GM18858 (cell line): ENCODE results near the gene SRP68.

Source experiments
- ATAC-seq: cut with Tn5 transposase; IDR thresholded peaks from one replicate; pipeline ENCODE4 v1.9.1; 2021; ENCODE audit not compliant: unreplicated experiment

Gene SRP68

DNA sequence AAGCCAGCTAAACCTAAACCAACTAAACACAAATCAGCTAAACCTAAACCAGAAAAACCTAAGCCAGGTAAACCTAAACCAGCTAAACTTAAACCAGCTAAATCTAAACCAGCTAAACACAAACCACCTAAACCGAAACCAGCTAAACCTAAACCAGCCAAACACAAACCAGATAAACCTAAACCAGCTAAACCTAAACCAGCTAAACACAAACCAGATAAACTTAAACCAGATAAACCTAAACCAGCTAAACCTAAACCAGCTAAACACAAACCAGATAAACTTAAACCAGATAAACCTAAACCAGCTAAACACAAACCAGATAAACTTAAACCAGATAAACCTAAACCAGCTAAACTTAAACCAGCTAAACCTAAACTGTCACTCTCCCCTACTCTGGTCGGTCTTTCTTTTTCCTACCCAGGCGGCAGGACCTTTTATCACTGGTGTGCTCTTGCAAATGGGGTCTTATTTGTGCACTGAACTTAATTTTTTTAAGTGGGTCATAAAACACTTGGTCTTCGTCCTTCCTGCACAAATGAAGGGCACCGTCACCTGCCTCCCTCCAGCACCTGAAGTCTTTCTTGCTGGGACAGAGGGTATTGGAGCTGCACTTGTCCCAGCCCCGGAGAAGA lies 52.4 kb downstream of the SRP68 start:
- no peak for ATAC-seq

DNA sequence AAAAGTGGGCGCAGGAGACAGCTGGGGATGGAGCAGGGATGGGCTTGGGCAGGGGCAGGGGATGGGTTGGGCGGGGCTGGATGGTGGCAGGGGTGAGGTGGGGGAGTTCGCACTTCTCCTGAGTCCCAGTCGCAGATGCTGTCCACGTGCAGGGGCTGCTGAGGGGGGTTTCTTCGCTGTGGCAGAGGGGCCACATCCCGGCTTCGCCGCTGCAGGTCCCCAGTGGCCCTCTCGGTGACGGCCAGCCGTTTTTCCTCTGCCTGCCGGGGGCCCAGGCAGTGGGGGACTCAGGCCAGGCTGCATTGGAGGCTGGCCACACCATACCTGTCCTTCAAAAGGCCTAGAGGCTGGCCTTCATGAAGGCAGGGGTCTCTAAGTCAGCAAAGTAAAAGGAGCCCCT lies 53.5 kb downstream of the SRP68 start:
- no peak for ATAC-seq

DNA sequence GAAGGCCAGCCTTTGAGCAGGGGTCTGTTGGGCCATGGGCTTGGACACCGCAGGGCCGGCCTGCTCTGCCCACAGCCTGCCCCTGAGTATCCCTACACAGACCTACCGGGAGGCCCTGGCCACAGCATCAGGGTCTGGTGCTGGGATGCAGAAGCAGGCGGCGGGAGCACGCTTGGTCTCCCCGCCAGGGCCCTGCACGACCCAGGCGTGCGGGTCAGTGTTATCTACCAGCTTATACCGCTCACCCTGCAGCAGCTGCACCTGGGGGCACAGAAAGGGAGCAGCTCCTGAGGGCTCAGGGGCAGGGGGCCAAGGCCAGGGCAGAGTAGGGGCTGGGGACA lies 54.0 kb downstream of the SRP68 start:
- no peak for ATAC-seq

DNA sequence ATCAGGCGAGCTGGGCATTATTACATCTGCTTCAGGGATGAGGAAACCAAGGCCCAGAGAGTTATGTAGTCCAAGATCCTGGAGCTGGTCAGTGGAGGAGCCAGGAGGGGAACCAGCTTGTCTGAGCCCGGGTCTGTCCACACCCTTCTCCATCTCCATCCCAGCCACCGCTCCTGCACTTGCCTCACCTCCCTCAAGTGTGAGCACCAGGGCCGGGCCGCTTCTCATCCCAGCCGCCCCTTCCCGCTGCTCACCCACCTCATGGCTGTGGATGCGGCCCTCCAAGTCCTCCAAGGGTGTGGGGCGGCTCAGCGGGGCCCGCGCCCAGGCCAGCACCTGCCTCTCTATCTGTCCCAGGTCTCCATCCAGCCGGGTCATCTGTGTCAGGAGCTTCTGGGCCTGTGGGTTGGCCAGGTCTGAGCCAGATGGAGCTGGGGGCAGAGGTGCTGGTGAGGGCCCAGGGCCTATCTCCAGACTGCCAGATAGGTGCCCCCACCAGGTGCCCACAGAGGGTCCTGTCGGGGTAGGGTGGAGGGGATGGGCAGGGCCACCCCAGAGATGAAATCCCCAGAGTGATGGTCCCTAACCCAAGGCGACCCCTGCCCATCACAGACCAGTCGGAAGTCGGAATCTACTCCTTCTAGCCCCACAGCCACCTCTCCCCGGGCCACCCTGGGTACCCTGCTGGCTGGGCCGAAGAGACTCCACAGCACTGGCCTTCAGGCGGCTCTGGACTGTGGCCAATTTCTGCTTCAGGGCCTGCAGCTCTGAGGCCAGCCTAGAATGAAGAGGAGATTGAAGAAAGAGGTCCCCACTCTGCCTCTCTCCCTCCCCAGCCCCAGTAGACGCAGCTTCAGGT lies 54.6 kb downstream of the SRP68 start:
- ATAC-seq: no peak

DNA sequence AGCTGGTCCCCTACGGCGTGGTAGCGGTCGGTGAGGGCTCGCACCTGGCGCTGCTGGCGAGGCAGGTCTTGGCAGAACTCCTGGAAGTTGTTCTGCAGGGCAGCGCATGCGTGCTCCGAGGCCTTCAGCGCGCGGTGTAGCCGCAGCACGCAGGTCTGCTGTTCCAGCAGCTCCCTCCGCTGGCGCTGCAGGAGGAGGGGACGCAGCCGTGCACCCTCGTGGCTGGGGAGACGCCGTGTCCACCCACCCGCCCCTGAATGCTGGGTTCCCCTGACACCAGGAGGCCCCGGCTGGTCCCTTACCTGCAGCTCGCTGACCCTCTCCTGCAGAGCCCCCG lies 57.4 kb downstream of the SRP68 start:
- ATAC-seq: no peak

DNA sequence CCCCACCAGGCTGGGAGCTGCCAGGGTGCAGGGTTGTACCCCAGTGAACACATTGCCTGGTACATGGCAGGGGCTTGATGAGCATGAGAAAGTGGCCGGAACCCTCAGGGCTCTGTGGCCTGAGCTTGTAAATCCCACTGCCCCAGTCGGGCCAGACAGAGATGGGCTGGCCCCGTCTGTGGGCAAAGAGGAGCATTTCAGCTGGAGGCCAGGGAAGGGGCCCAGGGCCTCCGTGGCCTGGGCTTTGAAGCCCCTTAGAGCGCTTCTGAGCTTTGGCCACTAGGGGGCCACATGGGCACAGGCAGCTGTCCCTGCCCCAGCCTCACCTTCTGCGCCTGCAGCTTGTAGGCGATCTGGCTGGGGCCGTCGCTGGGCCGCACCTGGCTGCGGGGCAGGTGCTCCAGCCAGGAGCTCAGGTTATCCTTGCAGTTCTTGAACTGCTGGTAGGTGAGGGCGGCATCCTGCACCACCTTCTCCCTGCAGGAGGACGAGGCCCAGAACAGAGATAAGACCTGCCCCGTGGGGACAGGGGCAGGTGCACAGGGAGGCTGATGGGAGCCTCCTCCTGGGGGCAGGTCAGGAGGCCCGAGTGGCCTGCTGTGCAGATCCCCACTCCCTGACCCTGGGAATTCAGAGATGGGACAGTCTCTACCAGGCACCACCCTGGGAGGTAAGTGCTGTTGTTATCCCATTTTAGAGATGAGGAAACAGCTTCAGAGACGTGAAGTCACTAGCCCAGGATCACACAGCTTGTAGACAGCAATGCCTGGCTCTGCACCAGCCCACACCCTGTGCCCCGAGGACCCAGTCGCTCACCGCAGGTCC lies 58.0 kb downstream of the SRP68 start:
- peak; percentile 46 for ATAC-seq

DNA sequence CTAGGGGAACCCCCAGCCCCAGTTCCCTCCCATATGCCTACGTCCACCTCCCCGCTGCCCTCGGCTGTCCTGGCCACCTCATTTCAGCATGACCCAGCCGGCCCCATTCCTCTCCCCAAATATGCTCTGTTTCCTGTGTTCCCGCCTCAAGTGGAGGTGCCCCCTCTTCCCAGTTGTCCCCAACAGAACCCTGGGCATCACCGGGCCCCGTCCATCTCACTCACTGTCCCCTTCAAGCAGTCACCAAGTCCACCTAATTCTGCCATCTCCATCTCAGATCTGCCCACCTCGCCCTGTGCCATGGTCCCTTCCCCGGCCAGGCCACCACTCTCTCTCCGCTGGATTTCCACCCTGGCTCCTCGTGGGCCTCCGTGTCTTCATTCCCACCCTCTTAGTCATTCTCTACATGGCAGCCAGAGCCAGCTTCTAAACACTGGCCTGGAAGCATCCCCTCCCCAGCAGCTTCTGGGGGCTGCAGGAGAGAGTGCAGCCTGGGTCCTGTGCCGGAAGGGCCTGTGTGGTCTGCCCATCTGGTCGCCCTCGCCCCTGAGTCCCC lies 58.9 kb downstream of the SRP68 start:
- ATAC-seq: no peak

DNA sequence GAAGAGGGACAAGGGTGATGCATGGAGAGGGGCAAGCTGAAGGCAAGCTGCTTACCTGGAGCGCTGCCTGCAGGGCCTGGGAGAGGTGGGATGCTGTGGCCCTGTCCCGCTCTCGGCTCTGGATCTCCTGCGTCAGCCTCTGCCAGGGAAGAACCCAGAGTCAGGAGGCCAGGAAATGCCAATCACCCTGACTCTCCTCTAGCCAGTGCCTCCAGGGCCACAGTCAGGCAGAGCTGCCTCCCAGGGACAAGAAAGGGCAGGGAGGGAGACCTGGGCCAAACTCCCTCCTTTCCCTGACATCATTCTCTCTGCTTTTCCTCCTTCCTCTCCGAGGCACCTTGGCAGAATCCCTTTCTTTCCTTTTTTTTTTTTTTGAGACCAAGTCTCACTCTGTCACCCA lies 60.4 kb downstream of the SRP68 start:
- no peak for ATAC-seq

DNA sequence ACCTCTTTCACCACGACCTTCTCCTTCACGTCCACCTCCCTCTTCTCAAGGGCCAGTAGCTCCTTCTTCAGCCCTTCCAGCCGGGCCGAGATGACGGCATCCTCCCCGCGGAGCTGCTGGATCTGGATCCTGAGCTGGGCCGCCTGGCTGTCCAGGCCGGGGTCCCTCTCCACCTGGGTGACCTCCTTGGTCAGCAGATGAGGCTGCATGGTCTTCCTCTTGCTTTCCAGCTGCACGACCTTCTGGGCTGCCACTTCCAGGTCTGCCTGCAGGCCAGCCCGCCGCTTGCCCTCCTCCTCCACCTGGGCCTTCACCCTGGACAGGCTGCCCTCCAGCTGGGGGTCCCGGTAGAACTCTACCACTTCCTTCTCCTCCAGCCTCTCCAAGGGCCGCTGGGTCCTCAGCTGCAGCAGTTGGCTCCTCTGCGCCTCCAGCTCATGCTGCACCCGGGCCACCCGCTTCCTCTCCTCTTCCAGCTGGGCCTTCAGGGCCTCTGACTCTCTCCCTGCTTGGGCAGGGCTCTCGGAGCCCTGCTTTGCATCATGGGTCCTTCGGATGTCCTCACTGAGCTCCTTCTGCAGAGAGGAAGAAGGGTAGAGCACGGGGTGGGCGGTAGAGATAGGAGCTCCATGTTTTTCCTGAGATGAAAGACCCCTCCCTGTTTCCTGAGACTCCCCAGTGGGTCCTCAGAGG lies 62.2 kb downstream of the SRP68 start:
- ATAC-seq: no peak

DNA sequence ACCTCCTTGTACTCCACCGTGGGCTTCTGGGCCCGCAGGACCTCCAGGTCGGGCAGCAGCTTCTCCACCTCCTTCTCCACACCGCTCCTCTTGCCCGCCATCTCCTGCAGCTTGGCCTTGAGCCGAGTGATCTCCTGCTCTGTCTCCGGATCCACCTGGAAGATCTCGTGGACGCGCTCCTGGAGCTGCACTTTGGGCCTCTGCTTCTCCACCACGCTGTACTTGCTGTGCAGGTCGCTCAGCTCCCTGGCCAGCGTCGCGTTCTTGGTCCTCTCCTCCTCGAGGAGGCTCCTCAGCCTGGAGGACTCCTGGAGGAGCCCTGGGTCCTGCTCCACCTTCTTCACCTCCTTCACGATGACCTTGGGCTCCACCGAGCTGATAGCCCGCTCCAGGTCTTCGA lies 62.9 kb downstream of the SRP68 start:
- ATAC-seq: no peak

DNA sequence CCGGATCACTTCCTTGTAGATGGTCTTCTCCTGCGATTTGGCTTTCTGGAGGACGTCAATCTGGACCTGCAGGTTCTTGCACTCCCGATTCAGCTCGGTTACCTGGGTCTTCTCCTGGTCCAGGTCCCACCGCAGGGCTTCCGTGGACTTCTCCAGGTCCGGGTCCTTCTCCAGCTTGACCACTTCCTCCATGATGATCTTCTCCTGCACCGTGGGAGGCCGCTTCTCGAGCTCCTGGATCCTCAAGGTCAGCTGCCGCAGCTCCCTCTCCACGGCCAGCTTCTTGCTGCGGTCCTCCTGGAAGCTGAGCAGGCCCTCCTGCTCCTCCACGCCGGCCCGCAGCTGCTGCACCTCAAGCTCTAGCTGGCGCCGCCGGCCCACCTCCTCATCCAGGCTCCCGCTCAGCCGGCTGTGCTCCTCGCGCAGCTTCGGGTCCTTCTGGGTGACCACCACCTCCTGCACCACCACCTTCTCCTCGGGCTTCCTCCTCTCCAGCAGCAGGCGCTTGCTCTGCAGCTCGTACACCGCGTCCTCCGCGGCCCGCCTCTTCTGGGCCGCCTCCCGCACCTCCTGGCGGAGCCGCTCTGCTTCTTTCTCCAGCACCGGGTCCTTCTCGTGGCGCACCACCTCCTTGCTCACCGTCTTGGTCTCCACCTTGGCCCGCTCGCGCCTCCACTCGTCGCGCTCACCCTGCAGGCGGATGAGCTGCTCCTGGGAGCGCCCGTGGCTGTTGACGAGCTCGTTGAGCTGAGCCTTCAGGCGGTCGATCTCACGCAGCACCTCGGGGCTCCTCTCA lies 63.5 kb downstream of the SRP68 start:
- no peak for ATAC-seq

DNA sequence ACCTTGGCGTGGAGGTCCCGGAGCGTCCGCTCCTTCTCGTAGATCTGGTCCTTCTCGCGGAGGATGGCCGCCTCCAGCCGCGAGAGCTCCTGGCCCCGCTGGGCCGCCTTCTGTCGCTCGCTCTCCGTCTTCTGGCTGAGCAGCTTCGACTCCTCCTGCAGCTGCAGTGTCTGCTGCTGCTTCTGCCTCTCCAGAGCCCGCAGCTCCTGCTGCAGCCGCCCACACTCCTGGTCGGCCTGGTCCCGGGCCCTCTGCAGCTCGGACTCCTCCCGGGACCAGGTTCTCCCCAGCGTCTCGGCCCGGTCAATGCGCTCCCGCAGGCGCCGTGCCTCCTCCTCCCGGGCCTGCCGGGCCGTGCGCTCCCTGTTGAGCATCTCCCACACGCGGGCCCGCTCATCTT lies 64.1 kb downstream of the SRP68 start:
- no peak for ATAC-seq

DNA sequence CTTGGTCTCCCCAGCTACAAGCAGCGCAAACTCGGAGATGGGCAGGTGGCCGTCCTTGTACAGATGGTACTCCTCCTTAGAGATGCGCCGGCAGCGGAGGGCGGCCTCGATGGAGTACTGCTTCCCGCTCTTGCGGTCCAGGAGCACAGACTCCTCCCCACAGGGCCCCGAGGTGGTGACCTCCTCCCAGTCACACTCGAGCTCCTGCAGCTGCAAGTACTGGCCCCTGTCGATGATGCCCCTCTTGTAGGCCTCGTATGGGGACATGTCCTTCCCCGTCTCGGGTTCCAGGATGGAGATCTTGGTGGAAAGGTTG lies 64.5 kb downstream of the SRP68 start:
- ATAC-seq: no peak

DNA sequence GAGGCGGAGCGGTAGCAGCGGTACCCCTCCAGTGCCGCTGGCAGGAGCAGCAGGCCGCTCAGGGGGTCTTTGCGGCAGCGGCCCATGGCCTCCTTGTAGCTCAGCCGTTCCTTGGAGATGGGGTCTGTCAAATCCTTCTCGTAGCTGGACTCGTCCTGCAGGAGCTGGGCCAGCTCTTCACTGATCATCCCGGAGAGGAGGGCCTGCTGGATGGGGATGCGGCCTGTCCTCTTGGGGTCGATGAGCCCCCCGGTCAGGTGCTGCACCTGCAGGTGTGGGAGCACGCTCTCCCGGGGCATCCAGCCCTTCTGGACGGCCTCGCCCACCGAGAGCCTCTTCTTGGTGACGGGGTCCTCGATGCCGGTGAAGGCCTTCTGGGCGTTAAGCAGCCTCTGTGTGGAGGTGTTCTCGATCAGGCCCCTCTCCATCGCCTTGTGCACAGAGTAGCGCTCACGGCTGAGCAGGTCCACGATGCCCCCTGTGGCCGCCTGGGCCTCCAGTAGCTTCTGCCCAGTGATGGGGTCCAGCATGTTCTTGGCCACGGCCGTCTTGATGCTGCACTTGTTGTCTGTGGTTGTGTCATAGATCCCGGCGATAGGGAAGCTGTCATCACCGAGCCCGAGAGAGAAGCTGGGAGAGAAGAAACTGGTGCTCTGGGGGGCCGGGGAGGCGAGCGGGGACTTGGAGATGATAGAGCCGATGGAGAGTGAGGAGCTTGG lies 65.0 kb downstream of the SRP68 start:
- ATAC-seq: no peak

DNA sequence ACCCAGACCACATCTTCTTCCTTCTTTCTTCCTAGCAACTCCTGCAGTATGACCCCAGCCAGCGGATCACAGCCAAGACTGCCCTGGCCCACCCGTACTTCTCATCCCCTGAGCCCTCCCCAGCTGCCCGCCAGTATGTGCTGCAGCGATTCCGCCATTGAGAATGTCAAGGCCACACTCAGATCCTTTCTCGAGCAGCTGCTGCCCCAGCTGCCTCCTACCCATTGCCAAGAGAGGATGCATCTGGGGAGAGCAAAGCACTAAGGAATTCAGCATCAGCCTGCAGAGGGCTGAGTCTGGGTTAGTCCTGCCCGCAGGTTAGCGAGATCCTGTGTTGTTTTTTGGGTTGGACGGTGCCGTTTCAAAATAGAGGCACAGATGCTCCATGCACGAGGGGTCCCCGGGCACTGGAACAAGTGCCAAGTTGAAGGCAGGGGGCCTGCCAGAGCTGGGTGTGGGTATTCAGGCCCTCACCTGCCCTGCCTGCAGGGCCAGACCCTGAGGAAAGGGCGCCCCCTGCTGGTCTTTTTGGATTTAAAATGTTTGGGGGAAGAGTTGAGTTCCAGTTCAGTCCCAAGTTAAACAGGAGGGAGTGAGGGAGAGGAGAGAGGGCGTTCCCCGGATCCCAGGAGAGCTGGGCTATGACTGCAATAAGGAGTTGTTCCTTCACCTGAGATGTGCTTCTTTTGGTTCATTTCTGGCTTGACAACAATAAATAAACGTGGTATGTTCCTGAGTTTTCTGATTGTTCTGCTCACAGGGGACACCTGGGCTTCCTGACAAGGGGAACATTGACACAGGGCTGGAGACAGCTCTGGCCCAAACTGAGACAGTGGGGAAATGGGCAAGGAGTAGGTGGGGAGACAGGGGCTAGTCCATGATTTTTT lies 66.8 kb downstream of the SRP68 start:
- ATAC-seq: no peak

DNA sequence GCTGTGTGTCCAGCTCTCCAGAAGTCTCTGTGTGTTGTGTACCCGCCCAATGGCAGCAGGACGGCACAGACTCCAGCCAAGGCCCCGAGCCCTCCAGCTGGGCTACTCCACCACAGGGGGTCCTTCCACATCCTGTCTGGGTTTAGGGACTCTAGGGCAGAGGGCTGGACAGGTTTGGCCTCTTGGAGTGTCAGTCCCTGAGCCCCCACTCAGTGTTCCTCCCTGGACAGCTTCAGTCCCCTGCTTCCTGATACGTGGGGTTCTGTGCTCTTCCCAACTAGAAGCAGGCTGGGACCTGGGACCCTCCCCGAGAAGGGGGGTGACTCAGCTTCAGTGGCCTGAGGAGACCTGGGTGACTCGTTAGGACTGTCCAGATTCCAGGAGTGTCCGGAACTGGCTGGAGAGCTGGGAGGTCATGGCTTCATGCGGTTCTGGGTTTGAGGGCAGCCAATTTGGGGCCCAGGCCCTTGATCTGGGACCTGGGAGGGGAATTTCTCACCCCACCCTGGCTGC lies 67.5 kb downstream of the SRP68 start:
- no peak for ATAC-seq

DNA sequence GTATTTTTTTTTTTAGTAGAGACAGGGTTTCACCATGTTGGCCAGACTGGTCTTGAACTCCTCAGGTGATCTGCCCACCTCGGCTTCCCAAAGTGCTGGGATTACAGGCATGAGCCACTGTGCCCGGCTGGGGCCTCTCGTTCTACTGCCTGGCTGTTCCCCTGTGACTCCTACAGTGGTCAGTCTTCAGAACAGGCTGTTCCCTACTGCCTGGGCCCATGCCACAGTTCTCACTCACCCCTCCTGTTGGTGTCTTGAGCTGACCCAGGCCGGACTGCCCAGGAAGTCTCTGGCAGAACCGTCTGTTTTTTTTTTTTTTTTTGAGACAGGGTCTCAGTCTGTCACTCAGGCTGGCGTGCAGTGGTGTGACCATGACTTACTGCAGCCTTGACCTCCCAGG lies 68.4 kb downstream of the SRP68 start:
- ATAC-seq: no peak

DNA sequence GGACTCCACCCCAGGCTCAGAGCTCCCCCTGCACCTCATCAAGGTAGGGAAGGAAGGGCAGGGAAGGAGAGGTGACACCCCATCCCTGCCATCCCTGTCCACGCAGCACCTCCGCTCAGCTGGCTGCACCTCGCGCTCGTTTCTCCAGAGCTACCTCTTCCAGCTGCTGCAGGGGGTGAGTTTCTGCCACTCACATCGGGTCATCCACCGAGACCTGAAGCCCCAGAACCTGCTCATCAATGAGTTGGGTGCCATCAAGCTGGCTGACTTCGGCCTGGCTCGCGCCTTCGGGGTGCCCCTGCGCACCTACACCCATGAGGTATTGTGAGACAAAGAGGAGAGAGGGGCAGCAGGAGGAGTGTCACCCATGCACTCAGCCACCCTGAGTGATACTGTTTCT lies 70.2 kb downstream of the SRP68 start:
- ATAC-seq: no peak
